Fibroblast of lung (primary cell): ENCODE results near the gene PTGER4. TPM values are rescaled to one million over a fixed set of nuclear protein-coding genes. Genes with fewer than 3 reads are reported as not detected.

Experiments
- DNase-seq, 2 donors: peaks; one replicate each; pipeline versions ENCODE4 v3.0.0 to v3.0.0-alpha.2; 2010; ENCODE audit warnings: low read depth in 2 of 2
- H2AFZ ChIP-seq: 2 replicates; pipeline ENCODE4 v1.5.1; 2012; ENCODE audit warnings: low read length, control low read depth, inconsistent platforms
- H3K27ac ChIP-seq: 2 replicates; pipeline ENCODE4 v1.5.1; 2011; ENCODE audit warnings: low read length, control low read depth; ENCODE audit not compliant: insufficient read depth
- H3K27me3 ChIP-seq: 2 replicates; pipeline ENCODE4 v1.5.1; 2011; ENCODE audit warnings: mild to moderate bottlenecking, low read length; ENCODE audit not compliant: control insufficient read depth, insufficient read depth
- H3K36me3 ChIP-seq: 2 replicates; pipeline ENCODE4 v1.5.1; 2011; ENCODE audit warnings: low read length; ENCODE audit not compliant: control insufficient read depth, insufficient read depth
- H3K4me1 ChIP-seq: 2 replicates; pipeline ENCODE4 v1.5.1; 2011; ENCODE audit warnings: low read length; ENCODE audit not compliant: control insufficient read depth, insufficient read depth; ENCODE audit errors: extremely low read depth
- H3K4me2 ChIP-seq: 2 replicates; pipeline ENCODE4 v1.5.1; 2011; ENCODE audit warnings: low read length, control low read depth; ENCODE audit not compliant: insufficient read depth; ENCODE audit errors: extremely low read depth
- H3K4me3 ChIP-seq, 4 experiments: fragments of 200-600 bp in 1 of 4; sonication (generic) in 1 of 4; replicated peaks in 1 of 4; 2 replicates each; pipeline ENCODE4 v1.5.1; 2011 to 2016; ENCODE audit warnings: low read length in 4 of 4, low read depth in 3 of 4, mild to moderate bottlenecking in 3 of 4, control low read depth in 2 of 4, inconsistent platforms in 1 of 4, mixed read lengths in 1 of 4; ENCODE audit not compliant: insufficient read depth in 1 of 4; ENCODE audit errors: control extremely low read depth in 1 of 4
- H3K79me2 ChIP-seq: 2 replicates; pipeline ENCODE4 v1.5.1; 2012; ENCODE audit warnings: mild to moderate bottlenecking, low read length, inconsistent platforms; ENCODE audit not compliant: control insufficient read depth, insufficient read depth
- H3K9ac ChIP-seq: 2 replicates; pipeline ENCODE4 v1.5.1; 2011; ENCODE audit warnings: mild to moderate bottlenecking, low read length, control low read depth; ENCODE audit not compliant: insufficient read depth
- H3K9me3 ChIP-seq: 2 replicates; pipeline ENCODE4 v1.5.1; 2012; ENCODE audit warnings: low read depth, low read length; ENCODE audit not compliant: control insufficient read depth, insufficient read depth
- H4K20me1 ChIP-seq: 2 replicates; pipeline ENCODE4 v1.5.1; 2011; ENCODE audit warnings: low read length; ENCODE audit not compliant: control insufficient read depth, insufficient read depth; ENCODE audit errors: extremely low read depth
- EZH2 ChIP-seq: IDR thresholded peaks from 2 replicates; pipeline ENCODE4 v1.5.1; 2012; ENCODE audit warnings: low read length, control low read depth, mild to moderate bottlenecking; ENCODE audit errors: missing control alignments
- polyA plus RNA-seq, 2 donors: library from polyadenylated mRNA; depleted of rRNA in 1 of 2; stranded (reverse) in 1 of 2; unstranded in 1 of 2; fragments of >200 nt; gene quantifications; 2 replicates each; pipeline ENCODE4 v1.2.1, GENCODE V29; 2011 to 2012; ENCODE audit warnings: missing spikeins in 1 of 2
- total RNA-seq: library from RNA; depleted of rRNA; stranded (reverse); fragments of >200 nt; gene quantifications from 2 replicates; pipeline ENCODE4 v1.2.1, GENCODE V29; 2014
- TF ChIP-seq, protein P1 (sequence below), 2 donors: IDR thresholded peaks in 1 of 2; conservative IDR thresholded peaks in 1 of 2; 1 replicate in 1 of 2; 2 replicates in 1 of 2; pipeline ENCODE4 v1.5.1; 2011 to 2012; ENCODE audit warnings: low read length in 2 of 2, control low read depth in 1 of 2, inconsistent platforms in 1 of 2, low read depth in 1 of 2, mild to moderate bottlenecking in 1 of 2

Gene PTGER4
- total and polyA plus RNA-seq, 2 donors (not counting 1 experiment from before 2014, with no cell fraction given) = 1.6 to 3.3 TPM

GRCh38 chr5:40651201-40651600, 28.5 kb upstream of the PTGER4 start:
- Histone ChIP-seq H3K9me3 (no peaks in the 10 kb centered on the region), H4K20me1 (no peaks in the 10 kb centered on the region), H3K4me3 (no peak overlapping the region), H3K79me2 (no peaks in the 10 kb centered on the region), H3K27ac (no peak overlapping the region), H2AFZ (no peak overlapping the region), H3K4me2 (no peak overlapping the region), H3K27me3 (no peaks in the 10 kb centered on the region), H3K9ac (no peak overlapping the region), H3K36me3 (no peaks in the 10 kb centered on the region), H3K4me1 (no peaks in the 10 kb centered on the region)
- TF ChIP-seq, protein P1, sequence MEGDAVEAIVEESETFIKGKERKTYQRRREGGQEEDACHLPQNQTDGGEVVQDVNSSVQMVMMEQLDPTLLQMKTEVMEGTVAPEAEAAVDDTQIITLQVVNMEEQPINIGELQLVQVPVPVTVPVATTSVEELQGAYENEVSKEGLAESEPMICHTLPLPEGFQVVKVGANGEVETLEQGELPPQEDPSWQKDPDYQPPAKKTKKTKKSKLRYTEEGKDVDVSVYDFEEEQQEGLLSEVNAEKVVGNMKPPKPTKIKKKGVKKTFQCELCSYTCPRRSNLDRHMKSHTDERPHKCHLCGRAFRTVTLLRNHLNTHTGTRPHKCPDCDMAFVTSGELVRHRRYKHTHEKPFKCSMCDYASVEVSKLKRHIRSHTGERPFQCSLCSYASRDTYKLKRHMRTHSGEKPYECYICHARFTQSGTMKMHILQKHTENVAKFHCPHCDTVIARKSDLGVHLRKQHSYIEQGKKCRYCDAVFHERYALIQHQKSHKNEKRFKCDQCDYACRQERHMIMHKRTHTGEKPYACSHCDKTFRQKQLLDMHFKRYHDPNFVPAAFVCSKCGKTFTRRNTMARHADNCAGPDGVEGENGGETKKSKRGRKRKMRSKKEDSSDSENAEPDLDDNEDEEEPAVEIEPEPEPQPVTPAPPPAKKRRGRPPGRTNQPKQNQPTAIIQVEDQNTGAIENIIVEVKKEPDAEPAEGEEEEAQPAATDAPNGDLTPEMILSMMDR (conservative IDR thresholded peaks at IDR 0.05 in 1 of 2, IDR thresholded peaks at IDR 0.05 in 1 of 2; ENCODE audit: low read depth in 1 of 2, low read length in 2 of 2) = no peak
- DNase-seq = no peak

- H3K9me3 ChIP-seq = no peaks in the 10 kb centered on the region
- H3K4me2 ChIP-seq = no peak overlapping the region
- DNase-seq = no peak
- no peaks in the 10 kb centered on the region for H3K4me1 ChIP-seq
- no peak for TF ChIP-seq EZH2
- TF ChIP-seq, protein P1 (conservative IDR thresholded peaks at IDR 0.05 in 1 of 2, IDR thresholded peaks at IDR 0.05 in 1 of 2; ENCODE audit: low read depth in 1 of 2, low read length in 2 of 2) = no peak
- H3K4me3 ChIP-seq = no peak overlapping the region
- no peaks in the 10 kb centered on the region for H3K27me3 ChIP-seq
- no peak overlapping the region for H3K27ac ChIP-seq
- no peaks in the 10 kb centered on the region for H3K79me2 ChIP-seq
- H4K20me1 ChIP-seq = no peaks in the 10 kb centered on the region
- H3K36me3 ChIP-seq = no peaks in the 10 kb centered on the region
- H2AFZ ChIP-seq = no peak overlapping the region
- no peak overlapping the region for H3K9ac ChIP-seq
Measured at GRCh38 chr5:40652441-40653220, 27.1 kb upstream of the PTGER4 start.

- Histone ChIP-seq H3K9me3 (no peaks in the 10 kb centered on the region), H3K27me3 (no peaks in the 10 kb centered on the region), H3K9ac (no peak overlapping the region), H3K79me2 (no peaks in the 10 kb centered on the region), H3K4me2 (no peak overlapping the region), H4K20me1 (no peaks in the 10 kb centered on the region), H3K27ac (no peak overlapping the region), H3K36me3 (no peaks in the 10 kb centered on the region), H3K4me1 (no peaks in the 10 kb centered on the region), H2AFZ (no peak overlapping the region), H3K4me3 (no peak overlapping the region)
- DNase-seq = no peak
- TF ChIP-seq, protein P1 (conservative IDR thresholded peaks at IDR 0.05 in 1 of 2, IDR thresholded peaks at IDR 0.05 in 1 of 2; ENCODE audit: low read depth in 1 of 2, low read length in 2 of 2) = no peak
Measured at GRCh38 chr5:40653221-40654022, 26.3 kb upstream of the PTGER4 start.
